ENCODE results near the gene DOC2A. TPM values are rescaled to one million over a fixed set of nuclear protein-coding genes. Genes with fewer than 3 reads are reported as not detected.

Gene DOC2A
- total RNA-seq, 4 donors from 2014 or later = 0.66 to 0.85 TPM; not detected in 2

DNA sequence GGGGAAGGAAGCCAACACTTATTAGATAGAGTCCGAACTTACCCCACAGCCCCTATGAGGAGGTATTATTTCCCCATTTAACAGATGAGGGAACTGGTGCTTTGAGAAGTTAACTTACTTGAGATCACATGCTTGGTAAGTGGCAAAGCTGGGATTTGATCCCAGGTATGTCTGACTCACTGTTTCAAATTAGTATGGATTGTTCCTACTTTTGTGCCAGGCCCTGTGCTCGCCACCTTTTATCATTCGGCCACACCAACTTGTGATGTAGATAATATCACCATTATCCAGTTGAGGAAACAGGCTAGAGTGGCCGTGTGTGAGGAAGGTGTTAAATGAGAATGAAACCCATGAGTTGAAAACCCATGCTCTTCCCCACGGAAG lies 26.1 kb downstream of the DOC2A start:
- TF ChIP-seq, protein P1, sequence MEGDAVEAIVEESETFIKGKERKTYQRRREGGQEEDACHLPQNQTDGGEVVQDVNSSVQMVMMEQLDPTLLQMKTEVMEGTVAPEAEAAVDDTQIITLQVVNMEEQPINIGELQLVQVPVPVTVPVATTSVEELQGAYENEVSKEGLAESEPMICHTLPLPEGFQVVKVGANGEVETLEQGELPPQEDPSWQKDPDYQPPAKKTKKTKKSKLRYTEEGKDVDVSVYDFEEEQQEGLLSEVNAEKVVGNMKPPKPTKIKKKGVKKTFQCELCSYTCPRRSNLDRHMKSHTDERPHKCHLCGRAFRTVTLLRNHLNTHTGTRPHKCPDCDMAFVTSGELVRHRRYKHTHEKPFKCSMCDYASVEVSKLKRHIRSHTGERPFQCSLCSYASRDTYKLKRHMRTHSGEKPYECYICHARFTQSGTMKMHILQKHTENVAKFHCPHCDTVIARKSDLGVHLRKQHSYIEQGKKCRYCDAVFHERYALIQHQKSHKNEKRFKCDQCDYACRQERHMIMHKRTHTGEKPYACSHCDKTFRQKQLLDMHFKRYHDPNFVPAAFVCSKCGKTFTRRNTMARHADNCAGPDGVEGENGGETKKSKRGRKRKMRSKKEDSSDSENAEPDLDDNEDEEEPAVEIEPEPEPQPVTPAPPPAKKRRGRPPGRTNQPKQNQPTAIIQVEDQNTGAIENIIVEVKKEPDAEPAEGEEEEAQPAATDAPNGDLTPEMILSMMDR (IDR thresholded peaks at IDR 0.05; ENCODE audit: low read depth) = no peak

DNA sequence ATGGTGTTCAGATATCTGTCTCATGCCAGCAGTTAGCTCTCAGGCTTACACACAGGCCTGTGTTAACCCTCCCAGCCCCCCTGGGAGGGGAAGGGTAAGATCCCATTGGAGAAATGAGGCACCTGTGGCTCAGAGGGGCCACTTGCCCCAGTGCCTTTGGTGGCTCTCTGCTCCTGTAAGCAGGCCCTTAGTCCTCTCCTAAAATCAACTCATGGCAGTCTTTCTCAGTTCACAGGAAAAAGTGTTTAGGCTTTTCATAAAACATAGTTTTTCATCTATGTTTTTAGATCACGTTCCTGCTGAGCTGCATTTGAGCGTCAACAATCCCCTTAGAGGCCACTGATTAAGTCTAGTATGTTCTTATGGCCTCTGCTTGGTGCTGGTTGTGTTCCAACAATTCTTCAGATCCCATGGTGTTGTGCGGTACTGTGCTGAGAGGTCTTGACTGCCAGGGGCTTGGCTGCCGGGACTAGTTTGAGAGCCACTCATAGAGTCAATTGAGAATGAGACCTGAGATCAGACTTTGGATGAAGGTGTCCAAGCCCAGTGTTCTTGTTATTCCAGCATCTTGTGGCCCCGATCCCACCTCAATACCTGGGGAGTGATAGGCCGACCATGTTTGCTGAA lies 26.6 kb downstream of the DOC2A start:
- TF ChIP-seq, protein P1 (IDR thresholded peaks at IDR 0.05; ENCODE audit: low read depth) = no peak

DNA sequence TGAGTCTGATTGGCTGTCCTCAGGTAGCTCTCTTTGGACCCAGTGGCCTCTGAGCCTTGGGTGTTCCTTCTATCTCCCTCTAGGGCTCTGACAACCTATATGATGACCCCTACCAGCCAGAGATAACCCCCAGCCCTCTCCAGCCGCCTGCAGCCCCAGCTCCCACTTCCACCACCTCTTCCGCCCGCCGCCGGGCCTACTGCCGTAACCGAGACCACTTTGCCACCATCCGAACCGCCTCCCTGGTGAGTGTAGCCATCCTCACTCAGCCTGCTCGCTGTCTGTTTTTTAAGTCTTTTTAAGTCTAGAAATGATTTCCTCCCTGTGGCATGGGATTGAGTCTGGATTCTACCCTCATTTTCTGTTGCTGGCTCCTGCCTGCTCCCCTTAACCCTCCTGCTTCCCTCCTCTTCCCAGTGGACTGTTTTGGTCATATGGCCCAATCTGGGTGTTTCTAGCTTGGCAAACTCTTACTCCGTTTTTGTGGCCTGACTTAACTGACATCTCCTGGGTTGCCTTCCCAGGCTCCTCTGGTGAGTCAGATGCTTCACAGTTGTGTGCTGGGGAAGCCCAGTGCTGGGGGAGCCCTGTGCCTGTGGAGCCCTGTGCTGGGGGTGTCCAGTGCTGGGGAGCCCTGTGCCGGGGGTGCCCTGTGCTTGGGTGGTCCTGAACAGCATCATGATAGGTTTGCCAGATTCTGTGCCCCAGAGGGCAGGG lies 27.2 kb downstream of the DOC2A start:
- TF ChIP-seq, protein P1 (IDR thresholded peaks at IDR 0.05; ENCODE audit: low read depth) = no peak

DNA sequence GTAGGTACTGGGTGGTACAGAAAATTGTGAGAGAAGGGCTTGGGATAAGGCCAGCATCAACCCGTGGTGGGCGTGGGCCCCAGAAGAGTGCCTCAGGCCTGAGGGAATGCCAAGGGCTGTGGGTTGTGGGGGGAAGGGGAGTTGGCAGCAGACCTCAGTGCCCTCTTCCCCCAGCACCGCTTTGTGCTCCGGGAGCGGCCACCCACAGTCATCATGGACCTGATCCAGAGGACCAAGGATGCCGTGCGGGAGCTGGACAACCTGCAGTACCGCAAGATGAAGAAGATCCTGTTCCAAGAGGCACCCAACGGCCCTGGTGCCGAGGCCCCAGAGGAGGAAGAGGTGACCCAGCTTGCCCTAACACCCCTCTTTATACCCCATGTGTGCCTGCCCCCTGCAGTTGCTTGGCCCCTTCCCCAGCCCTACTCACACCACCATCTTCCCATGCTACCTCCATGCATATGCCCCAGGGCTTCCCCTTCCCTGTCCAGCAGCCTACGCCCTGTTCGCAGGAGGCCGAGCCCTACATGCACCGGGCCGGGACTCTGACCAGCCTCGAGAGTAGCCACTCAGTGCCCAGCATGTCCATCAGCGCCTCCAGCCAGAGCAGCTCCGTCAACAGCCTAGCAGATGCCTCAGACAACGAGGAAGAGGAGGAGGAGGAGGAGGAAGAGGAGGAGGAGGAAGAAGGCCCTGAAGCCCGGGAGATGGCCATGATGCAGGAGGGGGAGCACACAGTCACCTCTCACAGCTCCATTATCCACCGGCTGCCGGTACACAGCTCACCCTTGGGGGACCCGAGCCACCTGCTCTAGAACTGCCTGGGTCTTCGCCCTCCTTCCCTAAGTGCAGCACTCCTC lies 28.0 kb downstream of the DOC2A start:
- TF ChIP-seq, protein P1 (IDR thresholded peaks at IDR 0.05; ENCODE audit: low read depth) = no peak

DNA sequence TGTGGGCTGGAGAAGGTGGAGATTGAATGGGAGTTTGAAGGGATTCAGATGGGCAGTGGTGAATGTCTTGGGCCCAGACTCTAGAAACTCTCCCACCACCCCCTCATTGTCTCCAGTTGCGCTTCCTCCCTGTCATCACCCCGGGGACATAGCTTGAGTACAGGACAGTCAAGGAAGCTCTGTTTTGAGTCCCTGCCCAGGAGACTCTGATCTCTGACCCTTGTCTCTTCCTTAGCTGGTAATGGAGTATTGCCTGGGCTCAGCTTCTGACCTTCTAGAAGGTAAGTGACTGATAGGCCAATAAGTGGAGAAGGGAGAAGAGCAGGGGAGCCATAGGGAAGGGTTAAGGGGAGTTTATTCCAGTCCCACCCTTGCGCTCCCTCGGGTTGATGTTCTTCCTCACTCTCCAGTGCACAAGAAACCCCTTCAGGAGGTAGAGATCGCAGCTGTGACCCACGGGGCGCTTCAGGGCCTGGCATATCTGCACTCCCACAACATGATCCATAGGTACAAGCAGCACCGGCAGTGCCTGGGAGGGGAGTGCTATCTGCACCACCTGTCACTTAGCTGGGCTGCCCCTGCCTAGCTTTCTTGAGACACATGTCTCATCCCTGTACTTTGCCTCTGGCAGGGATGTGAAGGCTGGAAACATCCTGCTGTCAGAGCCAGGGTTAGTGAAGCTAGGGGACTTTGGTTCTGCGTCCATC lies 32.1 kb downstream of the DOC2A start:
- TF ChIP-seq, protein P1 (IDR thresholded peaks at IDR 0.05; ENCODE audit: low read depth) = no peak

DNA sequence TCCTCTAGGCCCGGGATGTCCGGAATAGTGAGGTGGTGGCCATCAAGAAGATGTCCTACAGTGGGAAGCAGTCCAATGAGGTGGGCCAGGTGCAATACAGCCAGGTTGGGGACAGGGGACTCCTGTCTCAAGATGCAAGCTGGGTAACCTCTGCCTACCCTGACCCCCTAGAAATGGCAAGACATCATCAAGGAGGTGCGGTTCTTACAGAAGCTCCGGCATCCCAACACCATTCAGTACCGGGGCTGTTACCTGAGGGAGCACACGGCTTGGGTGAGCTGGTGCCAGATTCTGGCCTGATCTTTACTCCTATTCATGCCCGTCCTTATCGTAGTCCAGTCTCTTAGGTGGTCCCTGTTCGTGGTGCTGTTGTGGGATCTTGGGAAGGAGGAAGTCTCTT lies 32.7 kb downstream of the DOC2A start:
- TF ChIP-seq, protein P1 (IDR thresholded peaks at IDR 0.05; ENCODE audit: low read depth) = no peak

Data from subcutaneous adipose tissue (tissue), 4 donors.